HG03442 (cell line): Measurements from ENCODE around the gene BDNF.
"Not testable (repeated sequence)": the region's sequence is repeated elsewhere in the genome, so short reads cannot be mapped to it uniquely, and the experiment has no call there.

ENCODE experiments used
- ATAC-seq: cut with Tn5 transposase; IDR thresholded peaks from one replicate; pipeline ENCODE4 v1.9.1; 2021; ENCODE audit warnings: mild to moderate bottlenecking, moderate library complexity; ENCODE audit not compliant: unreplicated experiment

BDNF gene

DNA sequence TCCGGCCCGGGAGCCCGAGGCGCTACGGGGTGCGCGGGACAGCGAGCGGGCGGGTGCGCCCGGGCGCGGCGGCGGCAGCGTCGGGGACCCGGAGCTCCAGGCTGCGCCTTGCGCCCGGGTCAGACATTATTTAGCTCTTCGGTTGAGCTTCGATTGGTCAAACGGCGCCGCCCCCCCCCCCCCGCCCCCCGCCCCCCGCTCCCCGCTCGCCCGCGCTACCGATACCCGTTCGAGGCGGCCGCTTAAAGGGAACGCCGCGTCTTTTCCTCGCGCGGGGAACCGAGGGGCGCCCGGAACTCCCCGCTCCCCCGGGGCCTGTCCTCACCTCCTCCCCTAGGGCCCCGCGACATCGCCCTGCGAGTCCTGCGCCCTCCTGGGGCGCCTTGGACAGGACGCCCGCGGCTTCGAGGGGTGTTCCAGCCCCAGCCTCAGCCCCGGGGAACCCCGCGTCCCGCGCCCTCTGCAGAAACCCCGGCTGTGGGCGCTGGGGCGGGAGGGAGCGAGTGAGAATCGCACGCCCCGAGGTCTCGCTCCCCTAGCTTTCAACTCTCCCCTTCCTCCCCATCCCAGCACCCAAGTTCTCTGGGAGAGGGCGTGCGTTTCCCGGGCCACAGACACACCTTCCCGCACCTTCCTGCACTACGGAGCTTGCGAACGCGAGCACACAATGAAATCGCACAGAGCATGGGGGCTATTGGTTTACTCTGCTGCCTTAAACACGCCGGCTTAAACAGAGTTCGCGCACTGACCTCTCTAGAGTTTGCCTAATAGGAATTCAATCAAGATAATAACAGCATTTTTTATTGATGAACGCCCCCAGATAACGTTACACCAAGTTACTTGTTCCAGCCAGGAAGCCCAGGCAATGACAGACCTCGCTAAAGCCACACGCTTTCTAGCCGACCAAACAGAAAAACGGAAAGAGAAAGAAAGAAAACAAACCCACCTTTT lies at the start of gene BDNF:
Gene BDNF, minus strand, starts transcription at position 105 of the 951 bp plus-strand sequence. CDS start 41,891 bp downstream, outside the sequence.
- no peak for ATAC-seq

DNA sequence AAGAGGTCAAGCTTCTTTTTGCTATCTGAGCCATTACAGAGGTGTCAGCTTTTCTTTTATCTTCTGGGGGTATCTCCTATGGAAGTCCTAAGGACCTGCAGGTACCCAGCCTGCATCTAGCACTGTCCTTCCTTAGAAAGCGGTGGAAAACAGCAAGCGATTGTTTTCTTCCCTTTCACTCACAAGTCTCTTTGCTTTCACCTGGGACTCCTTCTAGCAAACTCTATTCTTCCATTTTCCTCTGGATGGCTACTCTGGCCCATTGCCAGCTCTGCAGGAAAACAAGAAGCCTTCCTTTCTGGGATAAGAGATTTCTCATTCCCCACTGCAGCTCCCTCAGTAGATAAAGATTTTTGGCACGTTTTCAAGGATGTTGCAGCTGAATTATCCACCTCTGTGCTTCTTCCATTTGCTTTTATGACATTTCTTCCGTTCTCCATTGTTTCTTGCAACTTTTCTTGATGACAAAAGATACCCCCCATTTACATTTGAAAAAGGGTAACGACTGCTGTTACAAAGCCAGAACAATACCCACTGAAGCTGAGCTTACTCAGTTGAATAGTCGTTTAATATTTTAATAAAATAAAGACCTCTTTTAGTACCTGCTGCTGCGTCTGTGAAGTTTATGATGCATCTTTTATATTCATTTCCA lies 40.2 kb upstream of the BDNF start:
- no peak for ATAC-seq

GRCh38 chr11:27735281-27735680 lies 35.0 kb upstream of the BDNF start:
- ATAC-seq, result no peak

- ATAC-seq, result not testable (repeated sequence)
Measured at GRCh38 chr11:27731803-27732202, 31.5 kb upstream of the BDNF start.

DNA sequence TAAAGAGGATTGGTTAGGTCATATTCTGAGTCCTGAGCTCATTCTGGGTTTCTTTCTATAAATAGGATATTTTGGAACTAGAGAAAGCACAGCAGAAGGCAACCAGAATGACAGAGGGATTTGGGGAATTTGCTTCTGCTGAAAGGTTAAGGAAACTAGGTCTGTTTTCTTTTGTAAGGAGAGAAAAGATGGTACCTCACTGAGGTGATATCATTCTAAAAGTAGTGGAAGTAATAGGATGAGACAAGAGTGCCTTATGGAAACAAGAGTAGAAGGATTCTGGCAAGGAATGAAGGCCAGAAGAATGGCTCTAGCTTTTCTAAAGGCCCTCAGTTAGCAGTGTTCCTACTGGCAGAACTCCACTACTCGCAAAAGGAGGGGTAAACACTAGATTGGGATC lies 26.7 kb upstream of the BDNF start:
- no peak for ATAC-seq

- no peak for ATAC-seq
Measured at GRCh38 chr11:27723687-27724086, 23.4 kb upstream of the BDNF start.

GRCh38 chr11:27722953-27723344 lies 22.7 kb upstream of the BDNF start:
- ATAC-seq, result no peak

- ATAC-seq, result no peak
Measured at GRCh38 chr11:27722117-27722952, 22.1 kb upstream of the BDNF start.

DNA sequence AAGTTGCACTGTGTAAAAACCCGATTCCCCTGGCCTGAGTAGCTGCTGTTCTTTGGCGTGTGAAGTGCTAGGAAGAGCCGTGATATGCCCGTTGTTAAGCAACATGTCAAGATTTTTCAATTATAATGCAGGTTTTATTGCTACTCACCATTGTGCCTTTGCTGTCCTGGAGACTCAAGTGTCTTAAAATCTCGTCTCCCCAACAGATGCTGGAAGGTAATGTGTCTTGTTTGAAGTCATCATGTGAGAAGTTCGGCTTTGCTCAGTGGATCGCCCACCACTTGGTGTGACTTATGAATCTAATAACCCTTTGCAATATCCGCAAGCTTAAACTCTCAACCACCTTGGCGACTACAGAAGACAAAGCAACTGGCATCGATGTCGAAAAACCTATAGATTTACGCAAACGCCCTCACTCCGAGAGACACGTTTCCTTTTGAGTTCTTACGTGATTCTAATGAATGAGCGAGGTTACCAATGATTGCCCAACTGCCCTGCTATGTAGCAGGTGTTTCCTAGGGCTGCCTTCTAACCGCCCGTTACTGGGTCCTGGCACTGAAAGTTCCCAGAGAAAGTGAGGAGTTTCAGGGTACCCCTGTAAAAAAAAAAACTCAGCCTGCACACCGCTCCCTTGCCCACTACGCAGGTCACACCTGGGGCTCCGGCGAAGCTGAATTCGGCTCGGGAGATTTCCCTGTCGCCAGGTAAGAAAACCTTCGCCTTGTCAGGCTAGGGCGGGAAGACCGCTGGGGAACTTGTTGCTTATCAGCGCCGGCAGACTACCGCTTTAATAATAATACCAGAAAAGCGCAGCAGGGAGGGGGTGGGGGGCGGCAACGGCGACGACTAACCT lies 21.2 kb upstream of the BDNF start:
- ATAC-seq, result no peak

DNA sequence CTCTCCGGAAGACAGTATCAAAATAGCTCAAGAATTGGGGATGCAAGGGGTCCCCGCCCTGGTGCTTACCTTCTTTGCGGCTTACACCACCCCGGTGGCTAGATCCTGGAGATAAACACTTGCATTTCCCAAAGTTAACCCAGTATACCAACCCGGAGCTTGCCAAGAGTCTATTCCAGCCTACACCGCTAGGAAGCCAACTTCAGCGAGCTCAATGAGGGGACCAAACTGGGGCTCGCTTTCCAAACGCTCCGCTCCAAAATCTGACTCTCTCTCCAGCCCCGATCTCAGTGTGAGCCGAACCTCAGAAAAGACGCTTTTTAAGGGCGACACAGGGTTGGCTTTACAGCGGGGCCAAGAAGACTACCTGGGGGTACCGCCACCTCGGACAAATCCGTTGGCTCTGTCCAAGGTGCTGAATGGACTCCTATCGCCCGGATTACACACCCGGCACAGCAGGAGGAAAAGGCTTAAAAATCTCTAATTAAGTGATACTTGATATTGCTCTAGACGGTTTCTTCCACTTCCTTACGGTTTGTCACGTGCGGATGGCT lies 20.1 kb upstream of the BDNF start:
- ATAC-seq, result no peak

GRCh38 chr11:27719546-27719925 lies 19.3 kb upstream of the BDNF start:
- ATAC-seq, result no peak

GRCh38 chr11:27718863-27719545 lies 18.7 kb upstream of the BDNF start:
- no peak for ATAC-seq

GRCh38 chr11:27718346-27718862 lies 18.1 kb upstream of the BDNF start:
- no peak for ATAC-seq

DNA sequence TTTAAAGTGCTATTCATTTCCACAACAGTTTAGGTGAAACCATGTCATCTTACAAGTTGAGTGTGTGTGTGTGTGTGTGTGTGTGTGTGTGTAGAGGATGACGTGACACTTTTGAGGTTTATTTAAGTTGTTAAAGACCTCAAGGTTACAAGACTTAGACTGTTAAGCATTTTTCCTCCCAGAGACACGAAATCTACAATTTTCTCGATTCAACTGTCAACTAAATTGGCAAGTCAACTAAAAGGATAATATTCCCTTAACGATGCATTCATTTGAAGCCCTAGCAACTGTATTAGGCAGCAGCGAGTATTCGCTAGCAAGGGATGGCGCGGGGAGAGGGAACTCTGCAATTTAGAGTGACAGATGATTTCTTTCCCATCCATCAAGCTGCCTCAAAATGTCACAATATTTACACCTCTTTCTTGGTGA lies 17.6 kb upstream of the BDNF start:
- no peak for ATAC-seq

DNA sequence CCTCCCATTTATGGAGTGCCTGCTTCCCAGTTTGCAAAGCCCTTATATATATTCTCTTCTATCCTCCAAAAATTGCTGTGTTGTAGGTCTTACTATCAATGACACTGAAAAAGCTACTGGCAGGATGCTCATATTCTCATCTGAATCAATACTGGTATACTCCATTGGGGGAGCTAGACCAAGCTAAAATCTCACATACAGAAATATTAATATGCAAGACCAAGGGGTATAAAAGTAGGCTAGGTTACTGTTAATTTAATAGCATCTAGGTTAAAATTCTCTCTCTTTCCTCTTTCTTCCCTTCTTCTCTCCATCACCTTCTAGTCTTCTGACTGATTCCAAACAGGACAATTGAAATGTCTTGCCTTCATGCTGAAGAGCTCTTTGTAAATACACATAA lies 17.1 kb upstream of the BDNF start:
- ATAC-seq, result no peak

DNA sequence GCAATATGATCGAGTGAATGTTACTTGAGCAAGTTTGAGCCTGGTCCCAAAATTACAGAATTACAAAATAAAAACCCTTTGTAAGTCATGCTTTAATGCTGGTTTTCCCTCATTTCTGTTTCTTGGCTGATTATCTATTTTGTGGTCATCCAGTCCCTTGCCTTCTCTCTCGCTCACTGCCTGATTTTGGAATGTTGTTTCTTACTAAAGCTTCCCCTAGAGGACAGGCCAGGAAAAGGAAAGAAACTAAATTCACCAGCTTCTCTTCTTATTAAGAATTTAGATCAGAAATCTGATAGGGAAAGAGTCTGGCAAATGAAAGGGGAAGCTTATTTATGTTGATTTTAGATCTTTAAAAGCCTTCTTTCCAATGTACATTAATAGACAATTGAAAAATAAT lies 16.6 kb upstream of the BDNF start:
- ATAC-seq, result no peak

GRCh38 chr11:27716216-27716615 lies 16.0 kb upstream of the BDNF start:
- ATAC-seq, result no peak

DNA sequence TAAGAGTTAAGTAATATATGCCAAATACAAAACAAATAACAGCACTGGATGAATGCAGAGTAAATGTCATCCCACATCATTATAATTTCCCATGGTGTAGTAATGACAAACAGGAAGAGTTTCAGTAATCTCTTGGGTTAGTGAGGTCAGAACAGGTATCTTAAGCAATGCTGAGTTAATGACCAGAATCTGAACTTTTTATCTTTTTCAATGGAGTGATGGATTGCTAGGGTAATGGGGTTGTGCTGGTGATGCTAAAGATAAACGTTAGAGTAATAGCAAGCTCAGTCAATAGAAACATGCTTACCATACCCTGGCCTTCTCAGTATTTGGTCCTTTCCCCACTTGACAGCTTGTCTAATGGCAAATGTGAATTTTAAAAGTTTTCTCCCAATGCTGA lies 11.5 kb upstream of the BDNF start:
- ATAC-seq, result no peak

DNA sequence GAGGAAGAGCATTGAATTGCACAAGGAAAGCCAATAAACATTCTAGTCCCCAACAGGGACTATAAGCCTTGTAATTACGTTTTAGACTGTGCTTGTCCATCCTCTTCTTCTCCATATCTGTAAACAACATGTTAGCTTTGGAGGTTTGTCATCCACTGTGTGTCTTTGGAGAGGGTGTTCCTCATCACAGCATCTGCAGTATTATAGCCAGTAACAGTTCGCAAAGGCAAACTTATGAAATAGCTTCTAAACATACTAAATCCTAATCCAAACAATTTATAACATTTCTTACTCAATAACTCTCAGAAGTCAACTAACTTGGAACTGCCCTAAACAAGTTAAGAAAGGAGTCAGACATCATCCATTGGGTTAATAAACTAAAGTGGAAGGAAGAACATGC lies 10.3 kb upstream of the BDNF start:
- ATAC-seq, result no peak
